K562 (cell line): ENCODE results near the gene NOSTRIN. TPM values are rescaled to one million over a fixed set of nuclear protein-coding genes. Genes with fewer than 3 reads are reported as not detected.

Source experiments
- AFF1 ChIP-seq, 2 experiments: fragments of 450-650 bp; IDR thresholded peaks; 2 replicates each; pipeline ENCODE4 v1.6.1; 2018; ENCODE audit warnings: mild to moderate bottlenecking in 2 of 2, low read depth in 1 of 2; ENCODE audit not compliant: partially characterized antibody in 2 of 2
- AFF4 ChIP-seq: sonication (generic); formaldehyde crosslinking; IDR thresholded peaks from 2 replicates; pipeline ENCODE4 v1.8.0; 2023; ENCODE audit warnings: mild to moderate bottlenecking, missing genetic modification reagents
- CBX5 ChIP-seq: IDR thresholded peaks from 2 replicates; pipeline ENCODE4 v1.6.1; 2014; ENCODE audit warnings: low read depth, borderline replicate concordance
- DACH1 ChIP-seq: fragments of 450-650 bp; IDR thresholded peaks from 2 replicates; pipeline ENCODE4 v1.6.1; 2018; ENCODE audit not compliant: partially characterized antibody
- HCFC1 ChIP-seq: IDR thresholded peaks from 2 replicates; pipeline ENCODE4 v1.6.1; 2012; ENCODE audit warnings: low read depth, low read length, improper control_type of control experiment
- IRF9 ChIP-seq: fragments of 450-650 bp; IDR thresholded peaks from 2 replicates; pipeline ENCODE4 v1.6.1; 2016; ENCODE audit warnings: missing biosample characterization, missing genetic modification characterization
- JUN ChIP-seq, 2 experiments: sonication (generic) in 1 of 2; formaldehyde crosslinking in 1 of 2; IDR thresholded peaks; 2 replicates each; pipeline versions ENCODE4 v1.6.1 to v1.8.0; 2012 to 2022; ENCODE audit warnings: borderline replicate concordance in 2 of 2, mild to moderate bottlenecking in 2 of 2, improper control_type of control experiment in 1 of 2, low read depth in 1 of 2, low read length in 1 of 2, missing genetic modification reagents in 1 of 2
- MAFF ChIP-seq: IDR thresholded peaks from 2 replicates; pipeline ENCODE4 v1.6.1; 2012; ENCODE audit warnings: low read length, improper control_type of control experiment
- PURB ChIP-seq: sonication (generic); formaldehyde crosslinking; IDR thresholded peaks from 2 replicates; pipeline ENCODE4 v1.9.0; 2021; ENCODE audit warnings: low read depth, mild to moderate bottlenecking, missing genetic modification reagents
- PYGO2 ChIP-seq: fragments of 450-650 bp; IDR thresholded peaks from 2 replicates; pipeline ENCODE4 v1.6.1; 2016; ENCODE audit warnings: mild to moderate bottlenecking, missing genetic modification characterization, moderate library complexity, missing compliant biosample characterization
- RFX5 ChIP-seq: IDR thresholded peaks from 2 replicates; pipeline ENCODE4 v1.6.1; 2011; ENCODE audit warnings: low read depth, mild to moderate bottlenecking, improper control_type of control experiment, low read length
- SIN3A ChIP-seq, 2 experiments: fragments of 150-350 bp in 1 of 2; IDR thresholded peaks; 2 replicates each; pipeline ENCODE4 v1.6.1; 2011 to 2016; ENCODE audit warnings: borderline replicate concordance in 2 of 2, low read depth in 2 of 2, low read length in 2 of 2, mild to moderate bottlenecking in 2 of 2, moderate library complexity in 2 of 2; ENCODE audit not compliant: control insufficient read depth in 1 of 2
- TAF9B ChIP-seq: fragments of 450-650 bp; IDR thresholded peaks from 2 replicates; pipeline ENCODE4 v1.6.1; 2018; ENCODE audit warnings: mild to moderate bottlenecking; ENCODE audit not compliant: partially characterized antibody
- TOE1 ChIP-seq, 2 experiments: fragments of 450-650 bp in 1 of 2; sonication (generic) in 1 of 2; formaldehyde crosslinking in 1 of 2; IDR thresholded peaks; 2 replicates each; pipeline versions ENCODE4 v1.7.1 to v1.8.0; 2016 to 2022; ENCODE audit warnings: borderline replicate concordance in 2 of 2, mild to moderate bottlenecking in 2 of 2, antibody characterized with exemption in 1 of 2, inconsistent platforms in 1 of 2, low read depth in 1 of 2, missing genetic modification reagents in 1 of 2, moderate library complexity in 1 of 2
- WHSC1 ChIP-seq: IDR thresholded peaks from one replicate; pipeline ENCODE4 v1.6.1; 2012; ENCODE audit warnings: low read length, control low read depth, inconsistent platforms
- ZNF584 ChIP-seq: fragments of 200-800 bp; sonication (Bioruptor generic); IDR thresholded peaks from 2 replicates; pipeline ENCODE4 v1.6.1; 2016; ENCODE audit warnings: low read depth, mild to moderate bottlenecking, missing genetic modification characterization, missing compliant biosample characterization
- polyA plus RNA-seq, 8 experiments: library from polyadenylated mRNA; depleted of rRNA in 4 of 8; stranded (reverse) in 5 of 8; unstranded in 3 of 8; fragments of >200 nt; fragmentation: Nextera tagmentation in 2 of 8; fragmentation: Illumina TruSeq in 1 of 8; extraction: Ambion mirVana in 2 of 8; extraction: Trizol in 1 of 8; gene quantifications; 2 replicates each; pipeline versions ENCODE4 v1.2.1 to v1.2.3, GENCODE V29; 2011 to 2014; ENCODE audit warnings: inconsistent platforms in 1 of 8, missing spikeins in 1 of 8
- total RNA-seq, 7 experiments: library from RNA; depleted of rRNA in 6 of 7; stranded (reverse); fragments of >200 nt in 6 of 7; fragmentation: Illumina TruSeq in 2 of 7; extraction: Trizol in 2 of 7; gene quantifications; 2 replicates each; pipeline versions ENCODE4 v1.2.1 to v1.2.3, GENCODE V29; 2011 to 2021; ENCODE audit warnings: low replicate concordance in 1 of 7

Gene NOSTRIN
- total and polyA plus RNA-seq, 9 of the 15 experiments (the other 6 are each of a cell fraction or from before 2014, with no cell fraction given) = 26.7 to 82.9 (median 56.3) TPM

GRCh38 chr2:168773719-168774521 is 28.5 kb upstream of the NOSTRIN start (continued):
- peak; percentile 86 for TF ChIP-seq TOE1 (IDR thresholded peaks at IDR 0.05; ENCODE audit: borderline replicate concordance)
- TF ChIP-seq TOE1 (CRISPR knock-in tag; IDR thresholded peaks at IDR 0.05; ENCODE audit: borderline replicate concordance, low read depth) = 0 out of 2 replicates have a peak, but pooled peaks have one; percentile 51
- TF ChIP-seq DACH1 = peak; percentile 79
- TF ChIP-seq AFF1 (IDR thresholded peaks at IDR 0.05; ENCODE audit: low read depth in 1 of 2, partially characterized antibody in 2 of 2) = peak; percentile 74 to 96
- TF ChIP-seq TAF9B = peak; percentile 71
- no peak; the same call in 1 of the 2 replicates for TF ChIP-seq HCFC1
- TF ChIP-seq JUN (IDR thresholded peaks at IDR 0.05; ENCODE audit: borderline replicate concordance, low read depth, low read length) = peak; percentile 64
- no peak for TF ChIP-seq JUN (CRISPR knock-in tag; IDR thresholded peaks at IDR 0.05; ENCODE audit: borderline replicate concordance)
- TF ChIP-seq PURB (CRISPR knock-in tag) = no peak
- no peak for TF ChIP-seq RFX5
- TF ChIP-seq PYGO2 (tag) = peak; percentile 92
- 0 out of 2 replicates have a peak, but pooled peaks have one; percentile 86 for TF ChIP-seq CBX5
- TF ChIP-seq SIN3A (IDR thresholded peaks at IDR 0.05; ENCODE audit: borderline replicate concordance in 2 of 2, control insufficient read depth in 1 of 2, low read depth in 2 of 2, low read length in 2 of 2) = 0 out of 4 replicates have a peak, but pooled peaks of 1 of the 2 experiments have one; percentile 60
- peak; percentile 1; the same call in 1 of the 2 replicates for TF ChIP-seq AFF4
- TF ChIP-seq WHSC1 = no peak
- peak; percentile 81 for TF ChIP-seq IRF9
- TF ChIP-seq ZNF584 (CRISPR knock-in tag) = peak; percentile 30; the same call in 1 of the 2 replicates
- TF ChIP-seq MAFF = no peak
